ENCODE results near the gene LONP1. TPM values are rescaled to one million over a fixed set of nuclear protein-coding genes. Genes with fewer than 3 reads are reported as not detected.
"Not testable (repeated sequence)": the region's sequence is repeated elsewhere in the genome, so short reads cannot be mapped to it uniquely, and the experiment has no call there.

The LONP1 gene, protein sequence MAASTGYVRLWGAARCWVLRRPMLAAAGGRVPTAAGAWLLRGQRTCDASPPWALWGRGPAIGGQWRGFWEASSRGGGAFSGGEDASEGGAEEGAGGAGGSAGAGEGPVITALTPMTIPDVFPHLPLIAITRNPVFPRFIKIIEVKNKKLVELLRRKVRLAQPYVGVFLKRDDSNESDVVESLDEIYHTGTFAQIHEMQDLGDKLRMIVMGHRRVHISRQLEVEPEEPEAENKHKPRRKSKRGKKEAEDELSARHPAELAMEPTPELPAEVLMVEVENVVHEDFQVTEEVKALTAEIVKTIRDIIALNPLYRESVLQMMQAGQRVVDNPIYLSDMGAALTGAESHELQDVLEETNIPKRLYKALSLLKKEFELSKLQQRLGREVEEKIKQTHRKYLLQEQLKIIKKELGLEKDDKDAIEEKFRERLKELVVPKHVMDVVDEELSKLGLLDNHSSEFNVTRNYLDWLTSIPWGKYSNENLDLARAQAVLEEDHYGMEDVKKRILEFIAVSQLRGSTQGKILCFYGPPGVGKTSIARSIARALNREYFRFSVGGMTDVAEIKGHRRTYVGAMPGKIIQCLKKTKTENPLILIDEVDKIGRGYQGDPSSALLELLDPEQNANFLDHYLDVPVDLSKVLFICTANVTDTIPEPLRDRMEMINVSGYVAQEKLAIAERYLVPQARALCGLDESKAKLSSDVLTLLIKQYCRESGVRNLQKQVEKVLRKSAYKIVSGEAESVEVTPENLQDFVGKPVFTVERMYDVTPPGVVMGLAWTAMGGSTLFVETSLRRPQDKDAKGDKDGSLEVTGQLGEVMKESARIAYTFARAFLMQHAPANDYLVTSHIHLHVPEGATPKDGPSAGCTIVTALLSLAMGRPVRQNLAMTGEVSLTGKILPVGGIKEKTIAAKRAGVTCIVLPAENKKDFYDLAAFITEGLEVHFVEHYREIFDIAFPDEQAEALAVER
- total RNA-seq (2012; rRNA removed) = 98.5 and 121 TPM in 2 replicates

DNA sequence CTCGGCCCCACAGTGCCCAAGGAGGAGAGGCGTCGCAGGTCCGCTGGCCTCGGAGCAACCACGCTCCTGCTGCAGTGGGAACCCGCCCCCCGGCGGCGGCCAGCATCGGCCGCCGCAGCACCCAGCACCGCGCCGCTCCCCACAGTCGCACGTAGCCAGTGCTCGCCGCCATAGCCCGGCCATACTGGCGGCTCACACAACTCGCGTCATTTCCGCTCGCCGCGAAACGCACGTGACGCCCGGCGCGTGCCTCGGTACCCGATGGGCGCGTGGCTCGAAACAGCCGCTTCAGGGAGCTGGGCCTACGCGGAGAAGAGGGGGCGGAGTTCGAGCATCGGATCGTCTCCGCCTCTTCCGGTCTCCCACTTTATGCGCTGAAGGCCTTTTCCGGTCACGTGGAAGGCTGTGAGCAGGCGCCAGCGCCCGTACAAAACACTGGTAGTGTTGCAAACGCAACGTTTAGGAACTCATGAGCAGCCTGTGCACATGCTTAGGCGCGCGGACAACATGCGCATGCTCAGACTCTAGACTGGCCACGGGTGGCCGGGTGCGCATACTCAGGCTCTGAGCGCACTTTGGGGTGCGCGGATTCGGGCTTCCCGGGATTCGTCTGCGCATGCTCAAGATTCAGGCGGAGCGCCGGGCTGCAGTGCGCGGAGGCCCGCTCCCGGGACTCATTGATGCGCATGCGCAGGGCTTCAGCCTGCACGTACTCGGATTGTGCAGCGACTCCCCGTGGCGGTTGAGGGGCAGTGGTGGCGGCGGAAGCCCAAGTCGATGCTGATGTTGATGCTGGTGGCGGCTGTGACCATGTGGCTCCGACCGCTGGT lies at the start of gene LONP1, which contains the start of gene CATSPERD:
Gene LONP1, minus strand, starts transcription at position 186 of the 830 bp plus-strand sequence. Its CDS starts 14 bp downstream, at position 172.
Gene CATSPERD, plus strand, starts transcription at position 677 of the 830 bp plus-strand sequence. Its CDS starts 101 bp downstream, at position 778.
- Histone ChIP-seq H3K4me1 (ENCODE audit: control insufficient read depth, insufficient read depth, low read length) (peaks cover 21% of the 10 kb centered on the region), H3K4me2 (ENCODE audit: low read length) (peak within 1 kb of the TSS; percentile 91), H3K36me3 (ENCODE audit: insufficient read depth, low read length) (peaks cover 9% of the 10 kb centered on the region), H3K9ac (ENCODE audit: low read depth, low read length) (peak within 1 kb of the TSS; percentile 92), H3K27me3 (ENCODE audit: control insufficient read depth, insufficient read depth, low read length) (no peaks in the 10 kb centered on the region), H3K9me3 (replicated peaks; ENCODE audit: low read length) (no peaks in the 10 kb centered on the region), H3K4me3 (ENCODE audit: low read length) (peak within 1 kb of the TSS; percentile 84)

DNA sequence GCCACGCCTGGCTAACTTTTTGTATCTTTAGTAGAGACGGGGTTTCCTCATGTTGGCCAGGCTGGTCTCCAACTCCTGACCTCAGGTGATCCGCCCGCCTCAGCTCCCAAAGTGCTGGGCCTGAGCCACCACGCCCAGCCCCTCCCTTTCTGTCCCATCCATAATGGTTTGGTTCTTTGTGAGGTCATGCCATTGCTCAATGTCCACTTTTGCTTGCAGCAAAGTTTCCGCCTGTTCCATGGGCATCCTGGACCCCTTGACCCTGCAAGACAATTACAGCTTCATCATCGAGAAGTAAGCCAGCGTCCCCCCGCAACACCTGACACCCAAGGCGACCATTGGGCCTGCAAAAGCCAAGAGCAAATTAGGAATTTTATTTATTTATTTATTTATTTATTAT lies 48.0 kb upstream of the LONP1 start:
- Histone ChIP-seq H3K36me3 (ENCODE audit: insufficient read depth, low read length) (no peaks in the 10 kb centered on the region), H3K4me1 (ENCODE audit: control insufficient read depth, insufficient read depth, low read length) (no peaks in the 10 kb centered on the region), H3K4me3 (ENCODE audit: low read length) (no peak overlapping the region), H3K4me2 (ENCODE audit: low read length) (no peak overlapping the region), H3K27me3 (ENCODE audit: control insufficient read depth, insufficient read depth, low read length) (no peaks in the 10 kb centered on the region), H3K9ac (ENCODE audit: low read depth, low read length) (no peak overlapping the region), H3K9me3 (replicated peaks; ENCODE audit: low read length) (no peaks in the 10 kb centered on the region)

DNA sequence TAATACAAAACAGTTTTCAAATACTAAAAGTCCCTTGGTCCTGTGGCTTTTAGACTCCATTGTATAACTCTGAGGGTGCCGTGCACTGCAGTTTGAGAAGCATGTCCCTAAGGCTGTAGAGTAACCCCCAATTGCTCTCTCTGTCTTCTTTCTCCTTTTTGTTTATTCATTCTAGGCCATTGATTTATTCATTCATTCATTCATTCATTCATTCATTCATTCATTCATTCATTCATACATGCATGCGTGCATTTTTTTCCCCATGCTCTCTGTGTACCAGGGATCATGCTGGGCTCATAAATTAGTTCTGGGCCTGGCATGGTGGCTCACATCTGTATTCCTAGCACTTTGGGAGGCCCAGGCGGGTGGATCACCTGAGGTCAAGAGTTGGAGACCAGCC lies 45.3 kb upstream of the LONP1 start:
- Histone ChIP-seq H3K36me3 (ENCODE audit: insufficient read depth, low read length) (no peaks in the 10 kb centered on the region), H3K27me3 (ENCODE audit: control insufficient read depth, insufficient read depth, low read length) (no peaks in the 10 kb centered on the region), H3K9ac (ENCODE audit: low read depth, low read length) (no peak overlapping the region), H3K4me1 (ENCODE audit: control insufficient read depth, insufficient read depth, low read length) (no peaks in the 10 kb centered on the region), H3K4me2 (ENCODE audit: low read length) (no peak overlapping the region), H3K9me3 (replicated peaks; ENCODE audit: low read length) (no peaks in the 10 kb centered on the region), H3K4me3 (ENCODE audit: low read length) (no peak overlapping the region)

DNA sequence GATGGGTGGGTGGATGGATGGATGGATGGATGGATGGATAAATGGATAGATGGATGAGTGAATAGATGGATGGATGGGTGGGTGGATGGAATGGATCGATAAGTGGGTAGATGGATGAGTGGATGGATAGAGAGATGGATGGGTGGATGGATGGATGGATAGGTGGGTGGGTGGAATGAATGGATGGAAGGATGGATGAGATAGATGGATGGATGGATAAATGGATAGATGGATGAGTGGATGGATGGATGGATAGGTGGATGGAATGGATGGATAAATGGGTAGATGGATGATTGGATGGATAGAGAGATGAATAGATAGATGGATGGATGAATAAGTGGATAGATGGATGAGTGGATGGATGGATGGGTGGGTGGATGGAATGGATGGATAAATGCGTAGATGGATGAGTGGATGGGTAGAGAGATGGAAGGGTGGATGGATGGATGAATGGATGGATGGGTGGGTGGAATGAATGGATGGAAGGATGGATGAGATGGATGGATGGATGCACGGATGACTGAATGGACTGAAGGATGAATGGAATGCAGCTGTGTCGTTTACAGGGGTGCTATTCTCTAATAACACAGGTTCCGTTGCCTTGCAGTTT lies 42.8 kb upstream of the LONP1 start:
- H3K9me3 ChIP-seq (replicated peaks; ENCODE audit: low read length) = no peaks in the 10 kb centered on the region

DNA sequence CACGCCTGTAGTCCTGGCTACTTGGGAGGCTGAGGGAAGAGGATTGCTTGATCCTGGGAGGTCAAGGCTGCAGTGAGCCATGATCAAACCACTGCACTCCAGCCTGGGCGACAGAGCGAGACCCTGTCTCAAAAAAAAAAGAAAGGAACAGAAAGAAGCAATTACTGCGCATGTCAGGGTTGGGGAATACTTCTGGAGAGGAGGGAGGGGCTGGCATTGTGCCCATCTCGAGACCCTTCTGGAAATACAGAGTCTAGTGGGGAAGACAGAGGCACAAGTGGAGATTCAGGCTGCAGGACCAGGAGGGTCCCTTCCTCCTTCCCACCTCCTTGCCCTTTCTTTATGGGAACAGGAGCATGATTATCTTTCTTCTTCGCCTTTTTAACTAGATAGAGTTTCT lies 33.8 kb upstream of the LONP1 start:
- Histone ChIP-seq H3K4me3 (ENCODE audit: low read length) (no peak overlapping the region), H3K4me2 (ENCODE audit: low read length) (no peak overlapping the region), H3K9me3 (replicated peaks; ENCODE audit: low read length) (no peaks in the 10 kb centered on the region), H3K36me3 (ENCODE audit: insufficient read depth, low read length) (no peaks in the 10 kb centered on the region), H3K27me3 (ENCODE audit: control insufficient read depth, insufficient read depth, low read length) (peaks cover 5% of the 10 kb centered on the region), H3K9ac (ENCODE audit: low read depth, low read length) (no peak overlapping the region), H3K4me1 (ENCODE audit: control insufficient read depth, insufficient read depth, low read length) (no peaks in the 10 kb centered on the region)

More for the DNA sequence above, 42.8 kb upstream of the LONP1 start:
- H3K4me3 ChIP-seq (ENCODE audit: low read length) = no peak overlapping the region
- H3K9ac ChIP-seq (ENCODE audit: low read depth, low read length) = no peak overlapping the region
- H3K4me2 ChIP-seq (ENCODE audit: low read length) = no peak overlapping the region
- no peaks in the 10 kb centered on the region for H3K36me3 ChIP-seq (ENCODE audit: insufficient read depth, low read length)
- H3K27me3 ChIP-seq (ENCODE audit: control insufficient read depth, insufficient read depth, low read length) = no peaks in the 10 kb centered on the region
- H3K4me1 ChIP-seq (ENCODE audit: control insufficient read depth, insufficient read depth, low read length) = no peaks in the 10 kb centered on the region

DNA sequence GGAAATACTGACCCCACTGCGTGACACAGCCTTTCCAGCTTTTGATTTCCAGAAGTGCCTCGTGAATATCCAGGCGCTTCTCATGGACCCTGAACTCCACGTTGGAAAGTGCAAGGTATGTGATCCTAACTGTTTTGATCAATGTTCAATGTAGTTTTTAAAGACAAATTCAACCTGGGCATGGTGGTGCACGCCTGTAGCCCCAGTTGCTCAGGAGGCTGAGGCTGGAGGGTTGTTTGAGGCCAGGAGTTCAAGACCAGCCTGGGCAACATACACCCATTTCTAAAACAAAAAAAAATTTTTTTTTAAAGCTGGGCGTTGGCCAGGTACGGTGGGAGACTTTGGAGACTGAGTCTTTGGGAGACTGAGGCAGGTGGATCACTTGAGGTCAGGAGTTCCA lies 31.8 kb upstream of the LONP1 start:
- H3K9me3 ChIP-seq (replicated peaks; ENCODE audit: low read length) = no peaks in the 10 kb centered on the region
- H3K27me3 ChIP-seq (ENCODE audit: control insufficient read depth, insufficient read depth, low read length) = peaks cover 8% of the 10 kb centered on the region
- no peaks in the 10 kb centered on the region for H3K36me3 ChIP-seq (ENCODE audit: insufficient read depth, low read length)
- no peak overlapping the region for H3K4me3 ChIP-seq (ENCODE audit: low read length)
- no peak overlapping the region for H3K4me2 ChIP-seq (ENCODE audit: low read length)
- no peak overlapping the region for H3K9ac ChIP-seq (ENCODE audit: low read depth, low read length)
- no peaks in the 10 kb centered on the region for H3K4me1 ChIP-seq (ENCODE audit: control insufficient read depth, insufficient read depth, low read length)

DNA sequence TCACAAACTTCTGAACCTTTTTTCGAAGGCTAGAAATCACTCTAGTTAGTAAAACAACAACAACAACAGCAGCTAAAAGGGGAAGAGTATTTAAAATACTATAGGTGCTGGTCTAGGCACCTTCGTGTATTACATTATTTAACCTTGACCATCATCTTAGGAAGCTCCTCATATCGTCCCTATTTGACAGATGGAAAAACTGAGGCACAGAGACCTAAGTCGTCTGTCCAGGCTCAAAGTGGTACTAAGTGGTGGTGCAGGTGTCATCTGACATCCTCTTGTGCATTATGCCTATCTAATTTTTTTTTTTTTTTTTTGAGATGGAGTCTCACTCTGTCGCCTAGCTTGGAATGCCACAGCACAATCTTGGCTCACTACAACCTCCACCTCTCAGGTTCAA lies 29.6 kb upstream of the LONP1 start:
- peaks cover 13% of the 10 kb centered on the region for H3K27me3 ChIP-seq (ENCODE audit: control insufficient read depth, insufficient read depth, low read length)
- no peaks in the 10 kb centered on the region for H3K36me3 ChIP-seq (ENCODE audit: insufficient read depth, low read length)
- no peak overlapping the region for H3K4me3 ChIP-seq (ENCODE audit: low read length)
- H3K9me3 ChIP-seq (replicated peaks; ENCODE audit: low read length) = no peaks in the 10 kb centered on the region
- H3K4me2 ChIP-seq (ENCODE audit: low read length) = no peak overlapping the region
- H3K4me1 ChIP-seq (ENCODE audit: control insufficient read depth, insufficient read depth, low read length) = no peaks in the 10 kb centered on the region
- H3K9ac ChIP-seq (ENCODE audit: low read depth, low read length) = no peak overlapping the region

DNA sequence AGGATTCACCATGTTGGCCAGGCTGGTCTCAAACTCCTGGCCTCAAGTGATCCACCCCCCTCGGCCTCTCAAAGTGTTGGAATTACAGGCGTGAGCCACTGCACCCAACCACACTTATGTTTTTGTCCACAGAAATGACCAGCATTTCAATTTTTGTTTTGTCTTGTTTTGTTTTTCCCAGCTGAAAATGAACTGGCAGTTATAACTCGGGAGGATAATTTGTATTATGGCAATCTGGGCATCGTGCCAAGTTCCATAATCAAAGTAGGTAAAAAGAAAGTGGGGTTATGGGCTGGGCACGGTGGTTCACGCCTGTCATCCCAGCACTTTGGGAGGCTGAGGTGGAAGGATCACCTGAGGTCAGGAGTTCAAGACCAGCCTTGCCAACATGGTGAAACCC lies 29.0 kb upstream of the LONP1 start:
- not testable (repeated sequence) for H3K4me2 ChIP-seq (ENCODE audit: low read length); H3K4me1 ChIP-seq (ENCODE audit: control insufficient read depth, insufficient read depth, low read length); H3K36me3 ChIP-seq (ENCODE audit: insufficient read depth, low read length); H3K4me3 ChIP-seq (ENCODE audit: low read length); H3K9ac ChIP-seq (ENCODE audit: low read depth, low read length); H3K9me3 ChIP-seq (replicated peaks; ENCODE audit: low read length)
- H3K27me3 ChIP-seq (ENCODE audit: control insufficient read depth, insufficient read depth, low read length) = peaks cover 10% of the 10 kb centered on the region

DNA sequence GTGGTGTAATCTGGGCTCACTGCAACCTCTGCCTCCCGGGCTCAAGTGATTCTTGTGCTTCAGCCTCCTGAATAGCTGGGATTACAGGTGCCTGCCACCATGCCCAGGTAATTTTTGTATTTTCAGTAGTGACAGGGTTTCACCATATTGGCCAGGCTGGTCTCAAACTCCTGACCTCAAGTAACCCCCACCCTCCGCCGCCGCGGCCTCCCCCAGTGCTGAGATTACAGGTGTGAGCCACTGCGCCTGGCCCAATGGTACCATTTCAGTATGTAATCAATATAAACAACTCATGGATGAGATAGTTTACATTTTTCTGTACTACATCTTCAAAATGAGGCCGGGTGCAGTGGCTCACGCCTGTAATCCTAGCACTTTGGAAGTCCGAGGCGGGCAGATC lies 25.1 kb upstream of the LONP1 start:
- not testable (repeated sequence) for H3K4me2 ChIP-seq (ENCODE audit: low read length); H3K4me1 ChIP-seq (ENCODE audit: control insufficient read depth, insufficient read depth, low read length); H3K9me3 ChIP-seq (replicated peaks; ENCODE audit: low read length); H3K27me3 ChIP-seq (ENCODE audit: control insufficient read depth, insufficient read depth, low read length); H3K36me3 ChIP-seq (ENCODE audit: insufficient read depth, low read length); H3K4me3 ChIP-seq (ENCODE audit: low read length); H3K9ac ChIP-seq (ENCODE audit: low read depth, low read length)

DNA sequence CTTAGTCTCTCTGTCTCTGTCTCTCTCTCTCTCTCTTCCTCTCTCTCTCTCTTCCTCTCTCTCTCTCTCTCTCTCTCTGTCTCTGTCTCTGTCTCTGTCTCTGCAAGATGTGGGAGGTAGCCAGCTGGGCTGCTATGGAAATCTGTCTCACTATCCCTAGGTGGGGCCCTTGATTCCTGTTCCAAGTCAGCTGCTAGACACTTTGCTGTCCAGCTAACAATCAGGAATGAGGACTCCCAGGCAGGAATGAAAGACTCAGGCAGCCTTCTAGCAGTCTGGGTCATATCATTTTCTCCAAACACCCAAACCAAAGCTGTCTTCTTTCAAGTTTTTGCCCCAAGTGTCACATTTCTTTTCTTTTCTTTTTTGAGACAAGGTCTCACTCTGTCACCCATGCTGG lies 23.7 kb upstream of the LONP1 start:
- Histone ChIP-seq H3K9ac (ENCODE audit: low read depth, low read length) (no peak overlapping the region), H3K4me3 (ENCODE audit: low read length) (no peak overlapping the region), H3K27me3 (ENCODE audit: control insufficient read depth, insufficient read depth, low read length) (peaks cover 8% of the 10 kb centered on the region), H3K4me2 (ENCODE audit: low read length) (no peak overlapping the region), H3K9me3 (replicated peaks; ENCODE audit: low read length) (no peaks in the 10 kb centered on the region), H3K36me3 (ENCODE audit: insufficient read depth, low read length) (no peaks in the 10 kb centered on the region), H3K4me1 (ENCODE audit: control insufficient read depth, insufficient read depth, low read length) (no peaks in the 10 kb centered on the region)

All from skeletal muscle satellite cell (primary cell).